A673 (cell line): Measurements from ENCODE around the gene FJX1. TPM values are rescaled to one million over a fixed set of nuclear protein-coding genes. Genes with fewer than 3 reads are reported as not detected.

Experiments used
- BruUV-seq: library from RNA; stranded (reverse); fragments of 400-500 nt; replicated peaks from 2 replicates; lab custom pipeline; 2021; lab: Mats Ljungman, UMichigan
- CTCF ChIA-PET: fragments of 300-600 bp; sonication (Branson Sonifier 250); formaldehyde crosslinking; loops from one replicate; lab custom pipeline; 2022; ENCODE audit warnings: antibody characterized with exemption; lab: Charles Lee
- POLR2A ChIA-PET: fragments of 300-600 bp; sonication (Branson Sonifier 250); formaldehyde crosslinking; loops from one replicate; lab custom pipeline; 2022; ENCODE audit warnings: antibody characterized with exemption; ENCODE audit not compliant: low non-redundant PET; lab: Charles Lee
- DNase-seq: peaks from one replicate; pipeline ENCODE4 v3.0.0-alpha.2; 2015; ENCODE audit warnings: low spot score
- H3K27ac ChIP-seq: fragments of 200-600 bp; sonication (generic); 2 replicates; pipeline ENCODE4 v1.5.1; 2016; ENCODE audit warnings: mixed run types, low read depth, mild to moderate bottlenecking, mixed read lengths, antibody characterized with exemption, low read length; ENCODE audit not compliant: poor library complexity, severe bottlenecking
- H3K27me3 ChIP-seq: fragments of 200-600 bp; sonication (generic); replicated peaks from 2 replicates; pipeline ENCODE4 v1.6.1; 2017; ENCODE audit warnings: mixed run types, low read depth, mild to moderate bottlenecking, mixed read lengths, antibody characterized with exemption, low read length; ENCODE audit not compliant: insufficient read depth, poor library complexity
- H3K36me3 ChIP-seq: fragments of 200-600 bp; sonication (generic); 2 replicates; pipeline ENCODE4 v1.6.1; 2016; ENCODE audit warnings: mixed run types, mild to moderate bottlenecking, mixed read lengths, antibody characterized with exemption, low read length; ENCODE audit not compliant: insufficient read depth, poor library complexity, severe bottlenecking
- H3K4me1 ChIP-seq: fragments of 200-600 bp; sonication (generic); 2 replicates; pipeline ENCODE4 v1.6.1; 2017; ENCODE audit warnings: mixed run types, mild to moderate bottlenecking, mixed read lengths, antibody characterized with exemption, low read length; ENCODE audit not compliant: insufficient read depth, poor library complexity, severe bottlenecking
- H3K4me3 ChIP-seq: fragments of 200-600 bp; sonication (generic); 2 replicates; pipeline ENCODE4 v1.5.1; 2016; ENCODE audit warnings: low read depth, mixed run types, mild to moderate bottlenecking, mixed read lengths, low read length; ENCODE audit not compliant: poor library complexity, severe bottlenecking
- H3K9me3 ChIP-seq: fragments of 200-600 bp; sonication (generic); 2 replicates; pipeline ENCODE4 v1.6.1; 2016; ENCODE audit warnings: mixed run types, low read depth, mild to moderate bottlenecking, mixed read lengths, antibody characterized with exemption, low read length; ENCODE audit not compliant: poor library complexity, severe bottlenecking
- EZH2 ChIP-seq: fragments of 200-600 bp; sonication (generic); IDR thresholded peaks from 2 replicates; pipeline ENCODE4 v1.6.1; 2017; ENCODE audit warnings: borderline replicate concordance, low read depth, mild to moderate bottlenecking, mixed read lengths, antibody characterized with exemption, low read length; ENCODE audit not compliant: poor library complexity, severe bottlenecking
- intact Hi-C: fragments of 100-400 bp; cut with micrococcal nuclease; formaldehyde crosslinking; loops from one replicate; pipeline ENCODE4 v1.10.0; 2022; ENCODE audit not compliant: unreplicated experiment
- total RNA-seq: library from RNA; stranded (reverse); gene quantifications from 2 replicates; pipeline ENCODE4 v1.2.3, GENCODE V29; 2021
- TF ChIP-seq, protein P1 (sequence below): fragments of 300-800, 200-600 bp; sonication (generic); conservative IDR thresholded peaks from 2 replicates; pipeline ENCODE4 v1.5.1; 2017; ENCODE audit warnings: low read depth, mild to moderate bottlenecking, antibody characterized with exemption, low read length, moderate library complexity, mixed read lengths

Gene FJX1
- total RNA-seq, 1 experiment from 2014 or later = 50.1 TPM

- Histone ChIP-seq H3K27ac (no peak overlapping the region), H3K4me3 (no peak overlapping the region), H3K9me3 (no peaks in the 10 kb centered on the region), H3K36me3 (no peaks in the 10 kb centered on the region), H3K4me1 (peaks cover 28% of the 10 kb centered on the region), H3K27me3 (no peaks in the 10 kb centered on the region)
- no peak for DNase-seq
- CTCF ChIA-PET = no interaction called here
- POLR2A ChIA-PET = no interaction called here
- no peak for TF ChIP-seq EZH2
- TF ChIP-seq, protein P1, sequence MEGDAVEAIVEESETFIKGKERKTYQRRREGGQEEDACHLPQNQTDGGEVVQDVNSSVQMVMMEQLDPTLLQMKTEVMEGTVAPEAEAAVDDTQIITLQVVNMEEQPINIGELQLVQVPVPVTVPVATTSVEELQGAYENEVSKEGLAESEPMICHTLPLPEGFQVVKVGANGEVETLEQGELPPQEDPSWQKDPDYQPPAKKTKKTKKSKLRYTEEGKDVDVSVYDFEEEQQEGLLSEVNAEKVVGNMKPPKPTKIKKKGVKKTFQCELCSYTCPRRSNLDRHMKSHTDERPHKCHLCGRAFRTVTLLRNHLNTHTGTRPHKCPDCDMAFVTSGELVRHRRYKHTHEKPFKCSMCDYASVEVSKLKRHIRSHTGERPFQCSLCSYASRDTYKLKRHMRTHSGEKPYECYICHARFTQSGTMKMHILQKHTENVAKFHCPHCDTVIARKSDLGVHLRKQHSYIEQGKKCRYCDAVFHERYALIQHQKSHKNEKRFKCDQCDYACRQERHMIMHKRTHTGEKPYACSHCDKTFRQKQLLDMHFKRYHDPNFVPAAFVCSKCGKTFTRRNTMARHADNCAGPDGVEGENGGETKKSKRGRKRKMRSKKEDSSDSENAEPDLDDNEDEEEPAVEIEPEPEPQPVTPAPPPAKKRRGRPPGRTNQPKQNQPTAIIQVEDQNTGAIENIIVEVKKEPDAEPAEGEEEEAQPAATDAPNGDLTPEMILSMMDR = no peak
- intact Hi-C loops = no loop called here
- BruUV-seq = no TSS peak
These were observed 23.7 kb downstream of the FJX1 start for GRCh38 chr11:35641964-35642363.

DNA sequence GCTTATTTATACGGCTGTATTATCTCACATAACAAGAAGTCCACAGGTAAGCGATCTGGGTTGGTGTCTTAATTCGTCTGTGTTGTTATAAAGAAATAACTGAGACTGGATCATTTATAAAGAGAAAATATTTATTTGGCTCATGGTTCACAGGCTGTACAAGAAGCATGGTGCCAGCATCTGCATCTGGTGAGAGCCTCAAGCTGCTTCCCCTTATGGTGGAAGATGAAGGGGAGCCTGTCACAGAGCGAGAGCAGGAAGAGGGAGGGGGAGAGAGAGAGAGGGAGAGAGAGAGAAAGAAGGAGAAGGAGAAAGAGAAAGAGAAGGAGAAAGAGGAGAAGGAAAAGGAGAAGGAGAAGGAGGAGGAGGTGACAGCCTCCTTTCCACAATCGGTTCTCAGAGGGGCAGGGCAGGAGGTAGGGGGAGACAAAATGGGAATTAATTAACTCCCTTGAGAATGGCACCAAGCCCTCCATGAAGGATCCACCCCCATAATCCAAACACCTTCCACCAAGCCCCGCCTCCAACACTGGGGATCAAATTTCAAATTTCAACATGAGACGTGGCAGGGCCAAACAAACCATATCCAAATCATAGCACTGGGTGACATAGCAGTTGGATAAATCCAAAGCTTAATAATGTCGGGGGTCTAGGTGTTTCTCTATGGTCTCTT, 29.3 kb downstream of the FJX1 start:
- peak; percentile 75 for DNase-seq

DNA sequence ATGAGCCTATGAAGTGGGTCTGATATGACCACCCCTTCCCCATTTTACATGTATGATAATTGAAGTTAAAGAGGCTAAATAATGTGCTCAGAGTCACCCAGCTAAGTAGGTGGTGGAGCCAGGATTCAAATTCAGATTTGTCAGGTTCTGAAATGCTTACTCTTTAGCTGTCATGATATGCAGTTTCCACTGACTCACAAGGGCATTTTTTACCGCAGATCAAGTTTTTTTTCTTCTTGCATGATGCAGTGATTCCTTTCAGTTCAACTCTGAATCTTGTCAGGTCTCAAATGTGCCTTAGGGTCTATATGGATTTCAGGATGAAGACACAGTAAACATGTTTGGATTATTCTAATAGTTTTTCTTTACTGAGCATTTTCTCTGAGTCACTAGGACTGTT, 31.7 kb downstream of the FJX1 start:
- no peak for DNase-seq
- TF ChIP-seq EZH2 = no peak
- TF ChIP-seq, protein P1 = no peak
- no peaks in the 10 kb centered on the region for H3K27me3 ChIP-seq
- intact Hi-C loops = no loop called here
- no TSS peak for BruUV-seq
- no peak overlapping the region for H3K27ac ChIP-seq
- ChIA-PET POLR2A (no interaction called here), CTCF (interaction anchor here (0.6 to 0.8 kb wide), 2 partner anchors 12 to 172 kb away, joined by 3 read pairs; no protein-coding TSS in a partner anchor)
- H3K9me3 ChIP-seq = no peaks in the 10 kb centered on the region
- no peak overlapping the region for H3K4me3 ChIP-seq
- H3K4me1 ChIP-seq = peaks cover 31% of the 10 kb centered on the region
- H3K36me3 ChIP-seq = no peaks in the 10 kb centered on the region

More for the DNA sequence above, 29.3 kb downstream of the FJX1 start:
- H3K9me3 ChIP-seq = no peaks in the 10 kb centered on the region
- intact Hi-C loops = no loop called here
- ChIA-PET POLR2A (no interaction called here), CTCF (interaction anchor here (1.0 kb wide), 1 partner anchor 175 kb away, joined by 4 read pairs; no protein-coding TSS in a partner anchor)
- no peak overlapping the region for H3K4me3 ChIP-seq
- peaks cover 24% of the 10 kb centered on the region for H3K4me1 ChIP-seq
- BruUV-seq = no TSS peak
- H3K27me3 ChIP-seq = no peaks in the 10 kb centered on the region
- TF ChIP-seq, protein P1 = no peak
- no peak for TF ChIP-seq EZH2
- H3K27ac ChIP-seq = no peak overlapping the region
- no peaks in the 10 kb centered on the region for H3K36me3 ChIP-seq
